Ramos (cell line): ENCODE results near the gene CHID1.

Source experiments
- in situ Hi-C: fragments of 300-500 bp; cut with MboI; formaldehyde crosslinking; loops from one replicate; pipeline ENCODE4 v1.14.3; 2022; ENCODE audit warnings: low sequenced_read_pairs; ENCODE audit not compliant: unreplicated experiment

CHID1 gene

GRCh38 chr11:933936-934335 lies 23.3 kb upstream of the CHID1 start:
- in situ Hi-C loops: no loop called here

- in situ Hi-C loops: no loop called here
Measured at GRCh38 chr11:933142-933851, 22.7 kb upstream of the CHID1 start.

GRCh38 chr11:932435-932834 lies 21.8 kb upstream of the CHID1 start:
- in situ Hi-C loops: no loop called here

- in situ Hi-C loops: no loop called here
Measured at GRCh38 chr11:931385-931784, 20.8 kb upstream of the CHID1 start.

- in situ Hi-C loops: no loop called here
Measured at GRCh38 chr11:929405-929804, 18.8 kb upstream of the CHID1 start.

- in situ Hi-C loops: no loop called here
Measured at GRCh38 chr11:928786-929185, 18.2 kb upstream of the CHID1 start.

GRCh38 chr11:927871-928270 lies 17.3 kb upstream of the CHID1 start:
- in situ Hi-C loops: no loop called here

- in situ Hi-C loops: no loop called here
Measured at GRCh38 chr11:926341-926916, 15.8 kb upstream of the CHID1 start.

- in situ Hi-C loops: no loop called here
Measured at GRCh38 chr11:925496-926301, 15.1 kb upstream of the CHID1 start, which contains the start of gene AP2A2. Gene AP2A2 (plus strand): TSS chr11:925870. CDS start chr11:926022, 152 bp downstream.

GRCh38 chr11:925158-925495 lies 14.5 kb upstream of the CHID1 start:
- in situ Hi-C loops: no loop called here

- in situ Hi-C loops: no loop called here
Measured at GRCh38 chr11:924406-925157, 14.0 kb upstream of the CHID1 start.

- in situ Hi-C loops: no loop called here
Measured at GRCh38 chr11:923691-924405, 13.2 kb upstream of the CHID1 start.

- in situ Hi-C loops: no loop called here
Measured at GRCh38 chr11:921921-922678, 11.5 kb upstream of the CHID1 start.

- in situ Hi-C loops: no loop called here
Measured at GRCh38 chr11:917426-917825, 6.8 kb upstream of the CHID1 start.

GRCh38 chr11:914747-915501 lies 4.3 kb upstream of the CHID1 start:
- in situ Hi-C loops: no loop called here

GRCh38 chr11:914204-914603 lies 3.6 kb upstream of the CHID1 start:
- in situ Hi-C loops: no loop called here

- in situ Hi-C loops: no loop called here
Measured at GRCh38 chr11:913043-913442, 2.4 kb upstream of the CHID1 start.

- in situ Hi-C loops: no loop called here
Measured at GRCh38 chr11:912266-912665, 1.7 kb upstream of the CHID1 start.

GRCh38 chr11:911890-912219 lies 1.2 kb upstream of the CHID1 start:
- in situ Hi-C loops: no loop called here
